ENCODE results near the gene RAPGEF3. TPM values are rescaled to one million over a fixed set of nuclear protein-coding genes. Genes with fewer than 3 reads are reported as not detected.

RAPGEF3 gene
- total RNA-seq, 1 donor from 2014 or later: 26.3 TPM

- DNase-seq (ENCODE audit: low spot score): no peak
- intact Hi-C loops (cut with DNase I): no loop called here
Observed at GRCh38 chr12:47748507-47748828, 10.2 kb downstream of the RAPGEF3 start.

- intact Hi-C loops (cut with DNase I): no loop called here
Observed at GRCh38 chr12:47747596-47748506, 10.8 kb downstream of the RAPGEF3 start.

GRCh38 chr12:47747126-47747525 is 11.6 kb downstream of the RAPGEF3 start:
- DNase-seq (ENCODE audit: low spot score): no peak
- intact Hi-C loops (cut with DNase I): no loop called here

More at GRCh38 chr12:47747596-47748506, 10.8 kb downstream of the RAPGEF3 start:
- no peak for DNase-seq (ENCODE audit: low spot score)

- intact Hi-C loops (cut with DNase I): no loop called here
- DNase-seq (ENCODE audit: low spot score): no peak
Observed at GRCh38 chr12:47746523-47746922, 12.2 kb downstream of the RAPGEF3 start.

- DNase-seq (ENCODE audit: low spot score): no peak
- intact Hi-C loops (cut with DNase I): no loop called here
Observed at GRCh38 chr12:47746073-47746472, 12.6 kb downstream of the RAPGEF3 start.

- intact Hi-C loops (cut with DNase I): loop anchor here (2.0 kb wide), 1 partner anchor 19 kb away; no protein-coding TSS in a partner anchor
- DNase-seq (ENCODE audit: low spot score): no peak
Observed at GRCh38 chr12:47745485-47746041, 13.1 kb downstream of the RAPGEF3 start.

- DNase-seq (ENCODE audit: low spot score): no peak
- intact Hi-C loops (cut with DNase I): loop anchor here (2.0 kb wide), 1 partner anchor 20 kb away; no protein-coding TSS in a partner anchor
Observed at GRCh38 chr12:47744778-47745436, 13.8 kb downstream of the RAPGEF3 start.

- no peak for DNase-seq (ENCODE audit: low spot score)
- intact Hi-C loops (cut with DNase I): loop anchor here (2.0 kb wide), 1 partner anchor 21 kb away; no protein-coding TSS in a partner anchor
Observed at GRCh38 chr12:47744005-47744651, 14.6 kb downstream of the RAPGEF3 start.

- DNase-seq (ENCODE audit: low spot score): no peak
- intact Hi-C loops (cut with DNase I): no loop called here
Observed at GRCh38 chr12:47743311-47743860, 15.3 kb downstream of the RAPGEF3 start.

- peak; percentile 84 for DNase-seq (ENCODE audit: low spot score)
- intact Hi-C loops (cut with DNase I): no loop called here
Observed at GRCh38 chr12:47742253-47742825, 16.3 kb downstream of the RAPGEF3 start.

GRCh38 chr12:47741340-47741703 is 17.4 kb downstream of the RAPGEF3 start:
- intact Hi-C loops (cut with DNase I): no loop called here
- peak; percentile 90 for DNase-seq (ENCODE audit: low spot score)

- no peak for DNase-seq (ENCODE audit: low spot score)
- intact Hi-C loops (cut with DNase I): no loop called here
Observed at GRCh38 chr12:47740606-47741339, 17.9 kb downstream of the RAPGEF3 start.

- DNase-seq (ENCODE audit: low spot score): no peak
- intact Hi-C loops (cut with DNase I): no loop called here
Observed at GRCh38 chr12:47739979-47740378, 18.7 kb downstream of the RAPGEF3 start.

GRCh38 chr12:47739297-47739696 is 19.4 kb downstream of the RAPGEF3 start:
- no peak for DNase-seq (ENCODE audit: low spot score)
- intact Hi-C loops (cut with DNase I): no loop called here

- intact Hi-C loops (cut with DNase I): loop anchor here (1.0 kb wide), 2 partner anchors 15 to 21 kb away; no protein-coding TSS in a partner anchor
- no peak for DNase-seq (ENCODE audit: low spot score)
Observed at GRCh38 chr12:47737936-47738594, 20.6 kb downstream of the RAPGEF3 start.

GRCh38 chr12:47736877-47737676 is 21.6 kb downstream of the RAPGEF3 start:
- DNase-seq (ENCODE audit: low spot score): peak; percentile 90
- intact Hi-C loops (cut with DNase I): loop anchor here (1.0 kb wide), 2 partner anchors 16 to 20 kb away; no protein-coding TSS in a partner anchor

GRCh38 chr12:47736216-47736615 is 22.5 kb downstream of the RAPGEF3 start:
- intact Hi-C loops (cut with DNase I): no loop called here
- DNase-seq (ENCODE audit: low spot score): no peak
